EL (cell line): ENCODE data around the gene HOXD11.

Experiments
- DNase-seq: peaks from one replicate; pipeline ENCODE4 v3.0.0-alpha.2; 2016

HOXD11 gene

DNA sequence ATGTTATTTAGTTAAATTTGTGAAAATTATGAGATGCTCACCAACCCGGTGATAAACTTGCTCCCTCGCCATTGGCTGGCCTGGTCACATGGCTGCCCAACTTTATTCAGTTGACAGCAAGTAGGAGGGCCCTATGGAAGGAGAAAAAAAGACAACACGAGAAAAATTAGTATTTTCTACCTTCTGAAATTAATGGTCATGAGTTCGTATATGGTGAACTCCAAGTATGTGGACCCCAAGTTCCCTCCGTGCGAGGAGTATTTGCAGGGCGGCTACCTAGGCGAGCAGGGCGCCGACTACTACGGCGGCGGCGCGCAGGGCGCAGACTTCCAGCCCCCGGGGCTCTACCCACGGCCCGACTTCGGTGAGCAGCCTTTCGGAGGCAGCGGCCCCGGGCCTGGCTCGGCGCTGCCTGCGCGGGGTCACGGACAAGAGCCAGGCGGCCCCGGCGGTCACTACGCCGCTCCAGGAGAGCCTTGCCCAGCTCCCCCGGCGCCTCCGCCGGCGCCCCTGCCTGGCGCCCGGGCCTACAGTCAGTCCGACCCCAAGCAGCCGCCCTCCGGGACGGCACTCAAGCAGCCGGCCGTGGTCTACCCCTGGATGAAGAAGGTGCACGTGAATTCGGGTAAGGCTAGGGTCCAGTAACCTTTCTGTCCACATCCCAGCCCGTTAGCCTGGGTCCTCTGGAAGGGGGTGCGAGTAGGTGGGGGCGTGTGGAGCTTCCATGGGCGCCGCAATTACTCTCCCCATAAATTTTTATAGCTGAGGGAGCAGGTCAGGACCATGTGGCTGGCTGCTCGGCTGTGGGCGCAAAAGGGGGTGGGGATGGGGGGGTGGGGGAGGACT lies 44.6 kb downstream of the HOXD11 start, which contains the start of gene HOXD4:
TSS of gene HOXD4 (plus strand) at position 109 of the 846 bp plus-strand sequence. CDS start at position 193, 84 bp downstream.
- DNase-seq = no peak

DNA sequence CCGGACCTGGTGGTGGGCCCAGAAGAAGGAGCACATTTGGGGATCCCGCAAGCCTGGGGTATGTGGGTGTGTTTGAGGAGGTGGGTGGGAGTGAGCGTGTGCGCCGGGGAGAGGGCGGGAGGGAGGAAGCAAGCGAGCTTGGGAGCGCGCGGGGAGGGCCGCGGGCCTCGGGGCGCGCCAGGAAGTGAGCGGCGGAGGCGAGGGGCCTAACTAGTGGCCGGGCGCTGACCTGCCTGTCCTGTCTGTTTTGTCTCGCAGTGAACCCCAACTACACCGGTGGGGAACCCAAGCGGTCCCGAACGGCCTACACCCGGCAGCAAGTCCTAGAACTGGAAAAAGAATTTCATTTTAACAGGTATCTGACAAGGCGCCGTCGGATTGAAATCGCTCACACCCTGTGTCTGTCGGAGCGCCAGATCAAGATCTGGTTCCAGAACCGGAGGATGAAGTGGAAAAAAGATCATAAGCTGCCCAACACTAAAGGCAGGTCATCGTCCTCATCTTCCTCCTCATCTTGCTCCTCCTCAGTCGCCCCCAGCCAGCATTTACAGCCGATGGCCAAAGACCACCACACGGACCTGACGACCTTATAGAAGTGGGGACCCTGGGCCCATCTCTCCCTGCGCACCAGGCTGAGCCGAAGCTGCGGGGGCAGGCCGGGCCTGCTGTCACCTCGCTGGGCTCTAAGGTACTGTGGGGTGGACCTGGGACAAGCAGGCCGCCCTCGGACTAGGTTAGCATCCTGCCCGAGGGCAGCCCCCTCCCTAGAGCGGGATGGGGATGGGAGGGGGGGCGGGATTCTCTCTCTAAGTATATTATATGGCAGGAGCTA lies 45.5 kb downstream of the HOXD11 start:
- no peak for DNase-seq

DNA sequence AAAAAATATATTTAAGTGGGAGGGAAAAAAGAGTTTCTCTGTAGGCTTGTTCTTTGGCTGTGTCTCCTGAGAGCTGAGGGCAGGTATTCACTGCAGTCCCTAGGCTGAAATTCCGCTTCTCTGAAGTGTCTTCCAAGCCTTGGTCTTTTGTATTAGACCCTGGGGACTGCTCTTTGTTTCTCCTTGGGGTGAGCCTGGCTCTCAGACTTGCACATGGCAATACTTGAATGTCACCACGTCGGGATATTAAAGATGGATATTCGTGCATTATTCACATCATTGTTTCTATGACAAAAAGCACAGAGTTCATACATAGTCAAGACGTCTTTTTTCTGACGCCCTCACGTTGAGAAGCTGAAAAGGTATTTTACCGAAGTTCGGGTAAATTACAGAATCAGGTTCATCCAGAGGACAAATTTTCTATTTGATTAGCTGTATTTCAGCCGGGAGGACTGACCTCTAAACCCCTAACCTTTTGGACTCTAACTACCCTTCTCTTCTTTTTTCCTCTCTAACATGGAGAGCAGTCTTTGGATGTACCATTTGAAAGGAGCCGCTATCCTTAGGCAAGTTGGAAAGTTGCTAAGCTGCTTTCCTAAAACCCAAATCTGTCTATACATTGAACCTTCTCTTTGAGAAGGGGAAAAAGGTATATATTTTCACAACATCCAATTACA lies 47.6 kb downstream of the HOXD11 start:
- DNase-seq = no peak

DNA sequence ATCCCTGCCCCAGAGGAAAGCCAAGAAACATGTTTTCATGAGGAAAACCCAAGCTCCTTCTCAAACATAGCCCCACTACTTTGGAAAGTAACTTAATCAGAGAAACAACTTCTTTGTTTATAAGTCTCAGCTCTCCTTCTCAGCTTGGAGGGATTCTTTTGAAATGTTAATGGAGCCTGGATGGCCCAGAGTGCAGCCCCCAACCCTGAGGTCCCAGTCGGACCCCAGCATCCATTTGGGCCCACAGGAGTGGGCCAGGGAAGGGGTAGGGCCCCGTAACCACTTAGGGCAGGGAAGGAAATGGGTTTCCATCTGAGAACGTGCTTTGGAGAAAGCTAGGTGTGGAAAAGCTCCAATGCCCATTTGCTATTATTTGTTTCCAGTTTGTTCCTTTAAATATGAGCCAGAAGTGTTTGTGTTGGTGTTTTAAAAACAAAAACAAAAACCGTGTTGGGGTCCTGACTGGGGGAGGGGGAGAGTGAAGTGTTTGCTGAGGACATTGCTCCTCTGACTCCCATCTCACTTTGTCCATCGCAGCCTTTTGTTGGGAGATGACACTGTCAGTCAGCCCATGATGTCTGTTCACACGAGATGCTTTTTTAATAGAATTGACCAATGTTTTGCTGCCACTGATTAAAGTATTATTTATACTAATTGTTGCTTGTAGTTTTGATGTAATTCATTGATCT lies 48.4 kb downstream of the HOXD11 start:
- no peak for DNase-seq

DNA sequence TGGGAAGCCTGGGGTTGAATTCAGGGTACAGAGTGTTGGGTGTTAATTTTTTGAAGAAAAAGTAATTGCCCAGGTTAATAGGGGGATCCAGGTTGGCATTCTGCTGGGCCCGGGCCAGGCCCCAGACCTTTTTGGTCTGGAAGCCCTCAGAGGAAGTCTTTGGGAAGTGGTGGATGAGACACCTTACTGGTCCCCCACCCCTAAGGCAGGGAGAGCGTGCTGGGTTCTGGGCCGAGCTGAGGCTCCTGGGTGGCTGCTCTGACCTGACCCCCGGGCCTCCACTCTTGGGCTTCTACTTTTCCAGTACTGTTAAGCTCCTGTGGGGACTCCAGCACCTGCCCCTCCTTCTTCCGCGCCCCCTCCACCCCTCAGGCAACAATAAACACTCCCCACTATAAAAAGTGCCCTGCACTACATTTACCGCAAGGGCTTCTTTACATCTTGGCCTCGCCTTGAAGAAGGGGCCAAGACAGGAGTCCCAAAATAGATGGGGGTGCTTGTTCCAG lies 49.3 kb downstream of the HOXD11 start:
- no peak for DNase-seq

DNA sequence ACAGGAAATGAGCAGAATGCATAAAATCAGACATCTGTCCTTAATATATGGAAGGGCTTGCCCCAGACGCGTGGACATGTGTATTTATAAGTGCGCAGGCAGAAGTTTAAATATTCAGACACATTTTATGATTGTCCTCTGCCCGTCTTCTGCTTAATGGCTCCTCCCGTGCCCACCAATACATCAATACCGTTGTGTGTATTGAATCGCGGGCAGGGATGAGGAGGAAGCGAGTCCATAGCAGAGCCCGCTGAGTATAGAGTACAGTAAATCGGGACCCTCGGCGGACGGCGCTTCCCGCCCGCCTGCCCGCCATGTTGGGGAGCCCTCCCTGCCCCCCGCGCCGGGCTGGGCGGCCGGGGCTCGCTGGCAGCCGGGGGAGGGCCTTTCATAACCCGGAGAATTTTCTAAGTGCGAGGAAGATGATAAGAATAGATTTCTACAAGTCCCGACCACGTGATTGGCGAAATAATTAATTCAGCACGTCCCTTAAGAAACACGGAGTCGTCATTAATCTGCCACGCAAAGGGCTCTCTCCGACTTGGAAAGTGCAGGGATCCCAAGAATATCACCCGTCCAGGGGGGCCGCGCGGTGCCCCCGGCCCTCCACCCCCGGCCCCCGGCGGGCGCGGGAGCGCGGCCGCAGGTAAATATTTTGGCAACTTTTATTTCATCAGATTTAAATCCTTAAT lies 49.9 kb downstream of the HOXD11 start, which contains the start of gene HOXD3:
TSS of gene HOXD3 (plus strand) at position 501 of the 692 bp plus-strand sequence. CDS start 11,808 bp downstream, outside the sequence.
- no peak for DNase-seq

DNA sequence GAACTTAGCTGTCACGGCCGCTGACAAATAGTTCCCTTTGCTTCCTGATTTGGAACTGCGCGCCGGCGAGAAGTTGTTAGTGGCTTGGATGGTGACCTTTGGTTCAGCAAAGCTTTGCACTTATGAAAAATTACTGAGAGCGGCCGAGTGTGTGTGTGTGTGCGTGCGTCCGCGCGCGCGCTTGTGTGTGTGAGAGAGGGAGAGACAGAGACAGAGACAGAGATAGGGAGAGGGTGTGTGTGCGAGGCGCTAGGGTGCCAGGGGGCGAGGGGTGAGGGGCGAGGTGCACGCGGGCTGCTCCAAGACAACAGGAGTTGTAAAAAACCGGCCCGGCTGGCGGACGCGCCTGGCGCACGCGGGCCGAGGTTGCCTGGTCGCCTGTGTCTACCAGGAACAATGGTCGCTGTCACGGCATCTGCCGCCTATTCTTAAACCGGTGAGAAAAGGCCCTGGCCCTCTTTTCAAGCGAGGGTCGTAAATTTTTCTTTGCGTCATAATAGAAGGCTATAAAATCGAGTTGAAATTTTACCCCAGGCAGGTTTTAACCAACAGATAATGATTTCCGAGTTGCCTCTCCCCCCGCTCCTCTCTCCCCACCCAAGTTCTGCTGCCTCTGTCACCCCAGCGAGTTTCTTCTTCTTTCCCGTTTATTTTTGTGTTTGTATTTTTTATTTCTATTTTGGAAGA lies 50.6 kb downstream of the HOXD11 start:
- DNase-seq = no peak

DNA sequence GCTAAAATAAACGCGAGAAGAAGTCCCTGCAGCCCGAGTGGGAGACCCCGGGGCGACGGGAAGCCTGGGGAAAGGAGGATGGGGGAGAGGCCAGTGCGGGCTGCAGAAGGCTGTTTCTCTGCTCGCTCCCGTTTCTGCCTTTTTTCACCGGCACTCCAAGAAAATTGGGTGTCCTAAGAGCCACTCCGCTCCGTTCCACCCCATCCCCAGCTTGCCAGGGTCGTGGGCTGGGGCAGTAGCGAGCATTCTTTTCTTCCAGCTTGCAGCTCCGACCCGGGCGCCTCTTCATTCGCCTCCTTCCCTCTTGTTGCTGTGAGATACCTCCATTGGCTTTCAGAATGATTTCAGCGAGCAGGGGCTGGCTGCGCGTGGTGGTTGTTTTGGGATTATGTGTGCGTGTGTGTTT lies 51.1 kb downstream of the HOXD11 start:
- DNase-seq = no peak

DNA sequence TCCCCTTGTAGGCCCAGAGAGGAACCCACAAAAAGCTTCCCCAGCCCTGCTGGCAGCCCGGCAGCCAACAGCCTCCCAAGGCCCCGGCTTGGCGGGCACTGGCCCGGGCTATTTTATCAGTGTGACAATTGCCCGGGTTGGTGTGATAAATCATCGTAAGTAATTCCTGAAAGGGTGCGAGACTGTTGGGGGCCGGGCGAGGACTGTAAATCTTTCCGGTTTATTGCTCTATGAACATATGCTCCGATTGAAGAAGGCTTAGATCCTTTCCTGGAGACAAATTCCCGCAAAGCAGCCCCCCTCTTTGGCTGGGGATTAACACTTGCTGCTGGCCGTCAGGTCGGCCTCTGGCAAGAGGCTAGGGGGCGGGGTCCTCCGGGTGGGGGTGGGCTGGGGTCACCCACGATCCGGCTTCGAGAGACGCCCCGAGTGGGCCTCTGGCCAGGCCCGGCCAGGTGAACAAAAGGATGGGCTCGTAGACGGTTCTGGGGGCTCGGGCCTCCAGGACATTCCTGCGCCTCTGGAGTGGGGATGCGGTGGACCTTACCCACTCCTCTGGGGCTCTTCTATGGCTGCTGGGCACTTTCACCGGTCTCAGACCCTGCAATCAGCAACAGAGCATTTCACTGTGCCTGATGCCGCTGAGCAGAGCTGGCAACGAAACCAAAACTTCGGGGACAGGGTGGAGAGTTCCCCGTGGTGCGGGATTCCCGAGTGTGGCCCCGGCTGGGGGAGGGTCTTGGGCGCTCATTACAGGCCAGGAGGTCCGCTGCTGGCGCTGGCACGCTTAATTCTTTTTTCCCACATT lies 52.0 kb downstream of the HOXD11 start:
- DNase-seq = no peak
